Measurements from ENCODE around the gene MEMO1.

Gene MEMO1

GRCh38 chr2:31835450-31835849 is 175.4 kb downstream of the MEMO1 start:
- no peak for DNase-seq (ENCODE audit: low read depth)
- TF ChIP-seq MYC (IDR thresholded peaks at IDR 0.05; ENCODE audit: low read depth, low read length) (no peak), POLR2A (IDR thresholded peaks at IDR 0.05; ENCODE audit: extremely low read depth, insufficient read length) (no peak)
- TF ChIP-seq, protein P1, sequence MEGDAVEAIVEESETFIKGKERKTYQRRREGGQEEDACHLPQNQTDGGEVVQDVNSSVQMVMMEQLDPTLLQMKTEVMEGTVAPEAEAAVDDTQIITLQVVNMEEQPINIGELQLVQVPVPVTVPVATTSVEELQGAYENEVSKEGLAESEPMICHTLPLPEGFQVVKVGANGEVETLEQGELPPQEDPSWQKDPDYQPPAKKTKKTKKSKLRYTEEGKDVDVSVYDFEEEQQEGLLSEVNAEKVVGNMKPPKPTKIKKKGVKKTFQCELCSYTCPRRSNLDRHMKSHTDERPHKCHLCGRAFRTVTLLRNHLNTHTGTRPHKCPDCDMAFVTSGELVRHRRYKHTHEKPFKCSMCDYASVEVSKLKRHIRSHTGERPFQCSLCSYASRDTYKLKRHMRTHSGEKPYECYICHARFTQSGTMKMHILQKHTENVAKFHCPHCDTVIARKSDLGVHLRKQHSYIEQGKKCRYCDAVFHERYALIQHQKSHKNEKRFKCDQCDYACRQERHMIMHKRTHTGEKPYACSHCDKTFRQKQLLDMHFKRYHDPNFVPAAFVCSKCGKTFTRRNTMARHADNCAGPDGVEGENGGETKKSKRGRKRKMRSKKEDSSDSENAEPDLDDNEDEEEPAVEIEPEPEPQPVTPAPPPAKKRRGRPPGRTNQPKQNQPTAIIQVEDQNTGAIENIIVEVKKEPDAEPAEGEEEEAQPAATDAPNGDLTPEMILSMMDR (IDR thresholded peaks at IDR 0.05; ENCODE audit: low read depth, low read length): no peak
- TF ChIP-seq, protein P2, sequence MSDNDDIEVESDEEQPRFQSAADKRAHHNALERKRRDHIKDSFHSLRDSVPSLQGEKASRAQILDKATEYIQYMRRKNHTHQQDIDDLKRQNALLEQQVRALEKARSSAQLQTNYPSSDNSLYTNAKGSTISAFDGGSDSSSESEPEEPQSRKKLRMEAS (IDR thresholded peaks at IDR 0.05; ENCODE audit: low read depth, low read length): no peak
- H3K4me3 ChIP-seq (ENCODE audit: low read depth, low read length): no peak overlapping the region

- TF ChIP-seq, protein P2 (IDR thresholded peaks at IDR 0.05; ENCODE audit: low read depth, low read length): no peak
- TF ChIP-seq, protein P1 (IDR thresholded peaks at IDR 0.05; ENCODE audit: low read depth, low read length): no peak
- TF ChIP-seq MYC (IDR thresholded peaks at IDR 0.05; ENCODE audit: low read depth, low read length) (no peak), POLR2A (IDR thresholded peaks at IDR 0.05; ENCODE audit: extremely low read depth, insufficient read length) (no peak)
- H3K4me3 ChIP-seq (ENCODE audit: low read depth, low read length): no peak overlapping the region
- no peak for DNase-seq (ENCODE audit: low read depth)
These were observed 178.4 kb downstream of the MEMO1 start for GRCh38 chr2:31832363-31832762.

DNA sequence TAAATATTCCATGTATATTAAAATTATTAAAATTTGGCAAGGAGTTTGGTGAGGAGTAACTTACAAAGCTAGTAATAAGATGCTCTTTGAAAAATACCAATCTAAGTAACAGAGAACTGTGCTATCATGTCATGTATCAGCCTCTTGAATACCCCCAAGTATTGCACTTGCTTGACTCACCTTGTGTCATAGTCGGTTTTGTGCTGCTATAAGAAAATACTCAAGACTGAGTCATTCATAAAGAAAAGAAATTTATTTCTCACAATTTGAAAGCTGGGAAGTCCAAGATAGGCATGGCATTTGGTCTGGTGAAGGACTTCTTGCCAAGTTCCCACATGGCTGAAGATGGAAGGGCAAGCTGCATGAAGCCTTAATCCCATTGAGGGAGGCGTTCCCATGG is 179.2 kb downstream of the MEMO1 start:
- no peak for DNase-seq (ENCODE audit: low read depth)
- no peak overlapping the region for H3K4me3 ChIP-seq (ENCODE audit: low read depth, low read length)
- TF ChIP-seq MYC (IDR thresholded peaks at IDR 0.05; ENCODE audit: low read depth, low read length) (no peak), POLR2A (IDR thresholded peaks at IDR 0.05; ENCODE audit: extremely low read depth, insufficient read length) (no peak)
- TF ChIP-seq, protein P1 (IDR thresholded peaks at IDR 0.05; ENCODE audit: low read depth, low read length): no peak

DNA sequence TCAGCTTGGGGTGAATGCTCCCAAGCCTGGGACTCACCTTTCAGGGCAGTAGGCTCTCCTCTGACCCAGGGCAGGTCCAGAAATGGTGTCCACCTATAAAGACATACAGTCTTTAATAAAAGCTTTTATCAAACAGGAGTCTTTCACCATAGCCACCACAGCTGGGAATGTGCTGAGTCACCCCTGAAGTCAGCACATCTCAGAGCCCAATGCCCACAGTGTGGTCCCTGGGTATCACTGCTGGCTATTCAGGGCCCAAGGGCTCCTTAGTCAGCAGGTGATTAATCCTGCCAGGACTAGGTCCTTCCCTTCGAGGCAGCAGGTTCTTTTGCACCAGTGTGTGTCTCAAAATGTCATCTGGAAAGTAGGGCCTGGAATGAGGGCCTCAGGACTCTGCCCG is 181.9 kb downstream of the MEMO1 start:
- no peak for DNase-seq (ENCODE audit: low read depth)
- H3K4me3 ChIP-seq (ENCODE audit: low read depth, low read length): no peak overlapping the region
- TF ChIP-seq MYC (IDR thresholded peaks at IDR 0.05; ENCODE audit: low read depth, low read length): no peak
- TF ChIP-seq POLR2A (IDR thresholded peaks at IDR 0.05; ENCODE audit: extremely low read depth, insufficient read length): no peak
- TF ChIP-seq, protein P1 (IDR thresholded peaks at IDR 0.05; ENCODE audit: low read depth, low read length): no peak
- TF ChIP-seq, protein P2 (IDR thresholded peaks at IDR 0.05; ENCODE audit: low read depth, low read length): no peak

- no peak overlapping the region for H3K4me3 ChIP-seq (ENCODE audit: low read depth, low read length)
- TF ChIP-seq, protein P1 (IDR thresholded peaks at IDR 0.05; ENCODE audit: low read depth, low read length): no peak
- TF ChIP-seq, protein P2 (IDR thresholded peaks at IDR 0.05; ENCODE audit: low read depth, low read length): no peak
- TF ChIP-seq MYC (IDR thresholded peaks at IDR 0.05; ENCODE audit: low read depth, low read length): no peak
- TF ChIP-seq POLR2A (IDR thresholded peaks at IDR 0.05; ENCODE audit: extremely low read depth, insufficient read length): no peak
- DNase-seq (ENCODE audit: low read depth): no peak
These were observed 187.2 kb downstream of the MEMO1 start for GRCh38 chr2:31823558-31823957.

GRCh38 chr2:31822587-31822986 is 188.2 kb downstream of the MEMO1 start:
- no peak overlapping the region for H3K4me3 ChIP-seq (ENCODE audit: low read depth, low read length)
- TF ChIP-seq, protein P2 (IDR thresholded peaks at IDR 0.05; ENCODE audit: low read depth, low read length): no peak
- no peak for TF ChIP-seq POLR2A (IDR thresholded peaks at IDR 0.05; ENCODE audit: extremely low read depth, insufficient read length)
- TF ChIP-seq MYC (IDR thresholded peaks at IDR 0.05; ENCODE audit: low read depth, low read length): no peak
- TF ChIP-seq, protein P1 (IDR thresholded peaks at IDR 0.05; ENCODE audit: low read depth, low read length): no peak
- no peak for DNase-seq (ENCODE audit: low read depth)

Data from NB4 (cell line).